HT-29 (cell line): ENCODE measurements around the gene CEMIP2. TPM values are rescaled to one million over a fixed set of nuclear protein-coding genes. Genes with fewer than 3 reads are reported as not detected.
"Not testable (repeated sequence)": the region's sequence is repeated elsewhere in the genome, so short reads cannot be mapped to it uniquely, and the experiment has no call there.

Experiments
- DNase-seq: peaks from one replicate; pipeline ENCODE4 v3.0.0-alpha.2; 2015; ENCODE audit warnings: low spot score
- total RNA-seq: library from RNA; depleted of rRNA; stranded (reverse); fragments of >200 nt; shearing (Covaris generic); gene quantifications from 2 replicates; pipeline ENCODE4 v1.2.3, GENCODE V29; 2014

CEMIP2 gene
- total RNA-seq, 1 experiment from 2014 or later, result 102 TPM

GRCh38 chr9:71680189-71680980, 87.9 kb downstream of the CEMIP2 start:
- peak; percentile 51 for DNase-seq

GRCh38 chr9:71678999-71679398, 89.3 kb downstream of the CEMIP2 start:
- no peak for DNase-seq

- DNase-seq, result no peak
Observed at GRCh38 chr9:71677209-71677608, 91.1 kb downstream of the CEMIP2 start.

GRCh38 chr9:71676460-71676859, 91.9 kb downstream of the CEMIP2 start:
- no peak for DNase-seq

GRCh38 chr9:71675857-71676165, 92.5 kb downstream of the CEMIP2 start:
- DNase-seq, result no peak

GRCh38 chr9:71675105-71675856, 93.0 kb downstream of the CEMIP2 start:
- no peak for DNase-seq

GRCh38 chr9:71672573-71672972, 95.7 kb downstream of the CEMIP2 start:
- no peak for DNase-seq

- DNase-seq, result no peak
Observed at GRCh38 chr9:71671289-71671688, 97.0 kb downstream of the CEMIP2 start.

GRCh38 chr9:71670121-71670520, 98.2 kb downstream of the CEMIP2 start:
- no peak for DNase-seq

- no peak for DNase-seq
Observed at GRCh38 chr9:71669284-71669995, 98.9 kb downstream of the CEMIP2 start.

GRCh38 chr9:71668717-71669116, 99.6 kb downstream of the CEMIP2 start:
- no peak for DNase-seq

GRCh38 chr9:71665247-71665646, 103.1 kb downstream of the CEMIP2 start:
- DNase-seq, result no peak

GRCh38 chr9:71664566-71664965, 103.7 kb downstream of the CEMIP2 start:
- no peak for DNase-seq

- DNase-seq, result no peak
Observed at GRCh38 chr9:71663931-71664459, 104.3 kb downstream of the CEMIP2 start.

GRCh38 chr9:71663216-71663615, 105.1 kb downstream of the CEMIP2 start:
- no peak for DNase-seq

GRCh38 chr9:71662082-71662481, 106.2 kb downstream of the CEMIP2 start:
- no peak for DNase-seq

- DNase-seq, result not testable (repeated sequence)
Observed at GRCh38 chr9:71657276-71657675, 111.0 kb downstream of the CEMIP2 start.

GRCh38 chr9:71656496-71656895, 111.8 kb downstream of the CEMIP2 start:
- no peak for DNase-seq

GRCh38 chr9:71655778-71656177, 112.5 kb downstream of the CEMIP2 start:
- DNase-seq, result no peak

GRCh38 chr9:71655141-71655540, 113.2 kb downstream of the CEMIP2 start:
- DNase-seq, result no peak

- no peak for DNase-seq
Observed at GRCh38 chr9:71652480-71652879, 115.8 kb downstream of the CEMIP2 start.

GRCh38 chr9:71648453-71648852, 119.9 kb downstream of the CEMIP2 start:
- DNase-seq, result no peak
